GM12878 (cell line): ENCODE data around the gene EFCAB8. TPM values are rescaled to one million over a fixed set of nuclear protein-coding genes. Genes with fewer than 3 reads are reported as not detected.
A peak's percentile ranks its signal among the peaks of the same experiment; 100 is the strongest.

Experiments
- ATAC-seq: fragments of 200-7000 bp; cut with Tn5 transposase; 3 replicates; pipeline ENCODE4 v1.9.1; 2020; ENCODE audit warnings: mild to moderate bottlenecking, moderate library complexity
- BruUV-seq: library from RNA; stranded (reverse); fragments of 400-500 nt; replicated peaks from 2 replicates; lab custom pipeline; 2021; lab: Mats Ljungman, UMichigan
- CTCF ChIA-PET: fragments of 300-600 bp; sonication (Branson Sonifier 250); formaldehyde crosslinking; extraction: SDS; loops from one replicate; lab custom pipeline; 2021; ENCODE audit warnings: inconsistent platforms; lab: Yijun Ruan, JAX
- POLR2A ChIA-PET: fragments of 350-600 bp; formaldehyde crosslinking; extraction: SDS; loops from one replicate; lab custom pipeline; 2021; ENCODE audit warnings: inconsistent platforms; lab: Charles Lee
- RAD21 ChIA-PET: fragments of 300-600 bp; sonication (Branson Sonifier 250); formaldehyde crosslinking; loops from one replicate; lab custom pipeline; 2023; ENCODE audit warnings: antibody characterized with exemption; ENCODE audit not compliant: unreplicated experiment; lab: Charles Lee
- SMC1A ChIA-PET: fragments of 300-600 bp; sonication (Branson Sonifier 250); formaldehyde crosslinking; loops from one replicate; lab custom pipeline; 2023; ENCODE audit not compliant: unreplicated experiment, uncharacterized antibody; lab: Charles Lee
- DNase-seq: peaks from one replicate; pipeline ENCODE4 v3.0.0-alpha.2; 2011; ENCODE audit warnings: low read depth, low spot score
- FAIRE-seq: peaks from 3 replicates; lab custom pipeline; 2011; peaks lifted over from hg19 to GRCh38; lab: Jason Lieb, UNC
- H2AFZ ChIP-seq: 2 replicates; pipeline ENCODE4 v1.6.0; 2011; ENCODE audit warnings: low read depth, low read length, control low read depth; ENCODE audit not compliant: control insufficient read depth
- H3K27ac ChIP-seq: 2 replicates; pipeline ENCODE4 v1.5.1; 2011; ENCODE audit warnings: control low read depth; ENCODE audit not compliant: control insufficient read depth, insufficient read depth
- H3K27me3 ChIP-seq, 2 experiments: replicated peaks in 1 of 2; 2 replicates each; pipeline versions ENCODE4 v1.6.0 to v1.6.1; 2011; ENCODE audit warnings: low read length in 1 of 2; ENCODE audit not compliant: control insufficient read depth in 2 of 2, insufficient read depth in 2 of 2
- H3K36me3 ChIP-seq, 2 experiments: 2 replicates each; pipeline ENCODE4 v1.5.1; 2011; ENCODE audit warnings: low read length in 1 of 2; ENCODE audit not compliant: control insufficient read depth in 2 of 2, insufficient read depth in 2 of 2
- H3K4me1 ChIP-seq: 2 replicates; pipeline ENCODE4 v1.6.1; 2011; ENCODE audit warnings: mild to moderate bottlenecking, low read length, moderate library complexity, mixed read lengths; ENCODE audit not compliant: control insufficient read depth, insufficient read depth
- H3K4me2 ChIP-seq: 2 replicates; pipeline ENCODE4 v1.6.0; 2011; ENCODE audit warnings: control low read depth; ENCODE audit not compliant: control insufficient read depth, insufficient read depth
- H3K4me3 ChIP-seq: fragments of 200-600 bp; sonication (generic); 2 replicates; pipeline ENCODE4 v1.5.1; 2016
- H3K79me2 ChIP-seq: 2 replicates; pipeline ENCODE4 v1.6.0; 2011; ENCODE audit warnings: low read length; ENCODE audit not compliant: control insufficient read depth, insufficient read depth
- H3K9ac ChIP-seq: 2 replicates; pipeline ENCODE4 v1.8.0; 2011; ENCODE audit warnings: low read length, control low read depth, mixed read lengths; ENCODE audit not compliant: control insufficient read depth, insufficient read depth
- H3K9me3 ChIP-seq: replicated peaks from 3 replicates; pipeline ENCODE4 v1.5.1; 2011; ENCODE audit warnings: mild to moderate bottlenecking, low read length; ENCODE audit not compliant: control insufficient read depth, insufficient read depth
- H4K20me1 ChIP-seq: 2 replicates; pipeline ENCODE4 v1.6.0; 2011; ENCODE audit not compliant: control insufficient read depth, insufficient read depth
- HDAC6 ChIP-seq: fragments of 200-600 bp; sonication (generic); IDR thresholded peaks from one replicate; pipeline ENCODE4 v1.8.0; 2017; ENCODE audit warnings: antibody characterized with exemption; ENCODE audit not compliant: unreplicated experiment
- RELA ChIP-seq: fragments of 450-650 bp; IDR thresholded peaks from 2 replicates; pipeline ENCODE4 v1.8.0; 2014; ENCODE audit warnings: borderline replicate concordance; ENCODE audit not compliant: partially characterized antibody
- TARDBP ChIP-seq: IDR thresholded peaks from 2 replicates; pipeline ENCODE4 v1.6.1; 2016; ENCODE audit warnings: borderline replicate concordance
- WRNIP1 ChIP-seq: IDR thresholded peaks from 2 replicates; pipeline ENCODE4 v1.6.1; 2011; ENCODE audit warnings: low read depth, low read length, improper control_type of control experiment, borderline replicate concordance
- ZBED1 ChIP-seq: IDR thresholded peaks from 2 replicates; pipeline ENCODE4 v1.6.1; 2016; ENCODE audit warnings: borderline replicate concordance
- WGBS: methylation state at CpG from one replicate; pipeline ENCODE4 v1.1.6; 2016; ENCODE audit warnings: low lambda C conversion rate; ENCODE audit not compliant: insufficient replicate concordance, insufficient coverage; ENCODE audit errors: missing lambda C conversion rate; 5-methylcytosine and 5-hydroxymethylcytosine counted together
- in situ Hi-C: fragments of 300-500 bp; cut with MboI; formaldehyde crosslinking; loops from 9 replicates; pipeline ENCODE4 v1.14.3; 2018; ENCODE audit warnings: mixed read lengths
- intact Hi-C: fragments of 100-400 bp; cut with micrococcal nuclease; formaldehyde crosslinking; loops from one replicate; pipeline ENCODE4 v1.14.2; 2022; ENCODE audit not compliant: unreplicated experiment
- polyA plus RNA-seq, 11 experiments: library from polyadenylated mRNA; depleted of rRNA in 4 of 11; unstranded in 6 of 11; stranded (reverse) in 5 of 11; fragments of >200 nt; fragmentation: Nextera tagmentation in 4 of 11; fragmentation: Illumina TruSeq in 1 of 11; extraction: Ambion mirVana in 4 of 11; extraction: Trizol in 1 of 11; gene quantifications; 1 replicate in 1 of 11; 2 replicates in 10 of 11; pipeline versions ENCODE4 v1.2.1 to v1.2.3, GENCODE V29; 2011 to 2016; ENCODE audit warnings: inconsistent platforms in 2 of 11, missing spikeins in 2 of 11, low read depth in 1 of 11
- total RNA-seq, 4 experiments: library from RNA; depleted of rRNA in 3 of 4; stranded (reverse); fragments of >200 nt in 3 of 4; fragmentation: Illumina TruSeq in 1 of 4; extraction: Trizol in 1 of 4; gene quantifications; 2 replicates each; pipeline versions ENCODE4 v1.2.1 to v1.2.3, GENCODE V29; 2013 to 2021
- TF ChIP-seq, protein P1 (sequence below): IDR thresholded peaks from 2 replicates; pipeline ENCODE4 v1.6.1; 2011; ENCODE audit warnings: low read depth, low read length, improper control_type of control experiment, borderline replicate concordance
- TF ChIP-seq, protein P2 (sequence below): fragments of 150-350 bp; IDR thresholded peaks from 2 replicates; pipeline ENCODE4 v1.6.1; 2014; ENCODE audit warnings: mild to moderate bottlenecking, low read depth, low read length
- TF ChIP-seq, protein P3 (sequence below): IDR thresholded peaks from 2 replicates; pipeline ENCODE4 v1.6.1; 2011; ENCODE audit warnings: low read depth, mild to moderate bottlenecking, low read length, moderate library complexity, borderline replicate concordance; ENCODE audit errors: extremely low read depth
- TF ChIP-seq, protein P4 (sequence below): IDR thresholded peaks from 2 replicates; pipeline ENCODE4 v1.6.1; 2011; ENCODE audit warnings: mild to moderate bottlenecking, low read depth, low read length, moderate library complexity; ENCODE audit not compliant: insufficient replicate concordance

EFCAB8 gene
- total and polyA plus RNA-seq, 10 of the 15 experiments (the other 5 are each of a cell fraction or from before 2014, with no cell fraction given), result 0.04 to 0.18 (median 0.06) TPM; not detected in 4

DNA sequence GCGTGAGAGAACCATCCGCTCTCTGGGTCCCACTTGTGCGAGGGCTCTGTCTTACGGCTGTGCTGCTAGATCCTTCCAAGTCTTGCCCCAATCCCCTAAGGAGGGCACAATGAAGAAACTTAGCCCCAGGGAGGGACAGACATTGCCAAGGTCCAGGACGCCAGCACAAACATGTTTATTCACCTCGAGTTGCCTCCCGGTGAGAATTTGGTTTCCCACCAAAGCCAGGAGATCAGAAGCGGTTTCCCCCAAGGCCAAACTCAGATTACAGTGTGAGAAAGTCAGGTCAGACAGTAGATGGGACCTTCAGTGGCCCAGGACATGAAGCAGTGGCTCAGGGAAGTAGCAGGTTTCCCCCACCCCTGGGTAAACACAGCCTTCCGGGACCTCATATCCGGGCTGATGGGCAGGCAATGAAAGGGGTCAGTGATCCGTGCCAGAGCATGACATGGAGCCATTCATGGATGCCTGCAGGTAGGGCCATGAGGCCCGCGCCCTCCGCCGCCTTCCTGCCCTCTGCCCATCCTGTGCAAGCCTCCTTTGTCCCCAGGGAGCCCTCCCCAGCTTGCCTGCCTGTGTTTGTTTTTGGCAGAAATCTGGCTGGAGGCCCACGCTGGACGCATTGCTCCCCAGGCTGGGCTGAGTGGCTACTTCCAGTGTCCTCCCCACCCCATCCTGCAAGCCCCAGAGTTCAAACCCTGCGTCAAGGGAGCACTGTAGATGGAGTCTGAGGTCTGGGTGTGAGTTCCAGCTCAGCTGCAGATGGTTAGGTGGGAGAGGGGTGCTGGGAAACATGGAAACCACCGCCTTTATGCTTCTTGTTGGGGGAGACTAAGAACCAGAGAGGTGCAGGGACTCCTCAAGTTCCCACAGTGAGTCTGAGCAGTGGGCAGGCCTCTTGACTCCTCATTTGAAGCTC lies 150.8 kb downstream of the EFCAB8 start:
- ChIA-PET RAD21 (no interaction called here), CTCF (no interaction called here), SMC1A (no interaction called here), POLR2A (no interaction called here)
- H3K4me1 ChIP-seq, result no peaks in the 10 kb centered on the region
- no peak overlapping the region for H3K27ac ChIP-seq
- no peaks in the 10 kb centered on the region for H3K36me3 ChIP-seq
- intact Hi-C loops, result no loop called here
- no peak overlapping the region for H3K9ac ChIP-seq
- no peak overlapping the region; the same call in 1 of the 2 replicates for H2AFZ ChIP-seq
- BruUV-seq, result no TSS peak
- H3K27me3 ChIP-seq, result no peaks in the 10 kb centered on the region; a peak in 2 of 4 replicates
- H4K20me1 ChIP-seq, result no peaks in the 10 kb centered on the region
- no peak overlapping the region for H3K4me2 ChIP-seq
- WGBS, result 27% methylated on average over 19 of the region's 19 CpGs
- no peaks in the 10 kb centered on the region for H3K79me2 ChIP-seq
- TF ChIP-seq, protein P1, sequence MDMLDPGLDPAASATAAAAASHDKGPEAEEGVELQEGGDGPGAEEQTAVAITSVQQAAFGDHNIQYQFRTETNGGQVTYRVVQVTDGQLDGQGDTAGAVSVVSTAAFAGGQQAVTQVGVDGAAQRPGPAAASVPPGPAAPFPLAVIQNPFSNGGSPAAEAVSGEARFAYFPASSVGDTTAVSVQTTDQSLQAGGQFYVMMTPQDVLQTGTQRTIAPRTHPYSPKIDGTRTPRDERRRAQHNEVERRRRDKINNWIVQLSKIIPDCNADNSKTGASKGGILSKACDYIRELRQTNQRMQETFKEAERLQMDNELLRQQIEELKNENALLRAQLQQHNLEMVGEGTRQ, result no peak
- TF ChIP-seq, protein P2, sequence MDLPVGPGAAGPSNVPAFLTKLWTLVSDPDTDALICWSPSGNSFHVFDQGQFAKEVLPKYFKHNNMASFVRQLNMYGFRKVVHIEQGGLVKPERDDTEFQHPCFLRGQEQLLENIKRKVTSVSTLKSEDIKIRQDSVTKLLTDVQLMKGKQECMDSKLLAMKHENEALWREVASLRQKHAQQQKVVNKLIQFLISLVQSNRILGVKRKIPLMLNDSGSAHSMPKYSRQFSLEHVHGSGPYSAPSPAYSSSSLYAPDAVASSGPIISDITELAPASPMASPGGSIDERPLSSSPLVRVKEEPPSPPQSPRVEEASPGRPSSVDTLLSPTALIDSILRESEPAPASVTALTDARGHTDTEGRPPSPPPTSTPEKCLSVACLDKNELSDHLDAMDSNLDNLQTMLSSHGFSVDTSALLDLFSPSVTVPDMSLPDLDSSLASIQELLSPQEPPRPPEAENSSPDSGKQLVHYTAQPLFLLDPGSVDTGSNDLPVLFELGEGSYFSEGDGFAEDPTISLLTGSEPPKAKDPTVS, result no peak
- TF ChIP-seq HDAC6, result no peak
- TF ChIP-seq, protein P3, sequence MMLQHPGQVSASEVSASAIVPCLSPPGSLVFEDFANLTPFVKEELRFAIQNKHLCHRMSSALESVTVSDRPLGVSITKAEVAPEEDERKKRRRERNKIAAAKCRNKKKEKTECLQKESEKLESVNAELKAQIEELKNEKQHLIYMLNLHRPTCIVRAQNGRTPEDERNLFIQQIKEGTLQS, result no peak
- TF ChIP-seq ZBED1, result no peak
- TF ChIP-seq WRNIP1, result no peak
- TF ChIP-seq, protein P4, sequence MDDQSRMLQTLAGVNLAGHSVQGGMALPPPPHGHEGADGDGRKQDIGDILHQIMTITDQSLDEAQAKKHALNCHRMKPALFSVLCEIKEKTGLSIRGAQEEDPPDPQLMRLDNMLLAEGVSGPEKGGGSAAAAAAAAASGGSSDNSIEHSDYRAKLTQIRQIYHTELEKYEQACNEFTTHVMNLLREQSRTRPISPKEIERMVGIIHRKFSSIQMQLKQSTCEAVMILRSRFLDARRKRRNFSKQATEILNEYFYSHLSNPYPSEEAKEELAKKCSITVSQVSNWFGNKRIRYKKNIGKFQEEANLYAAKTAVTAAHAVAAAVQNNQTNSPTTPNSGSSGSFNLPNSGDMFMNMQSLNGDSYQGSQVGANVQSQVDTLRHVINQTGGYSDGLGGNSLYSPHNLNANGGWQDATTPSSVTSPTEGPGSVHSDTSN, result no peak
- no peak for TF ChIP-seq RELA
- no peak for TF ChIP-seq TARDBP
- H3K9me3 ChIP-seq, result no peaks in the 10 kb centered on the region; the same call in 2 of the 3 replicates
- no peak overlapping the region for H3K4me3 ChIP-seq
- DNase-seq (no peak), FAIRE-seq (no peak), ATAC-seq (peak; percentile 44)
- in situ Hi-C loops, result no loop called here
